ENCODE data around the gene CRIM1.

DNA sequence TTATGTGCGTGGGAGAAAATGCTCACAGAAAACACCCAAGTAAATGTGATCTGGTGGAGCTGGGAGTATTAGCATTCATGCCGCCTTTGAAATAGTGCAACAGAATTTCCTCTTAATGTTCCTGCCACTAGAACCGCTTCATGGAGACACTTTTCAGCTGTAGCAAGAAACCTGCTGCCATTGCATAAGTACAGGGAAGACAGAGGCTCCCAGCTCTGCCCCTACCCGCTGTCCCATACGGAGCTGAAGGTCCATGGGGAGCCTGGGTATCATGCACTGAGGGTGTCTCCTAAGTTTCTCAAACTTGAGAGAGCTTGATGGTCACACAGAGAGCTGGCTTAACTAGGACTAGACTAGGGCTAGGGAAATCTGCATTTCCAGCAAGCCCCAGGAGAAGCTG lies 49.6 kb downstream of the CRIM1 start:
- TF ChIP-seq POLR2A (IDR thresholded peaks at IDR 0.05) (no peak), CTCF (IDR thresholded peaks at IDR 0.05) (no peak), EP300 (IDR thresholded peaks at IDR 0.05; ENCODE audit: low read depth) (no peak), POLR2AphosphoS5 (IDR thresholded peaks at IDR 0.05) (no peak)
